NCI-H748 (cell line): Measurements from ENCODE around the gene CACNB3.

Experiments used
- DNase-seq: peaks from one replicate; lab custom pipeline; 2025; ENCODE audit not compliant: unreplicated experiment; lab: John Stamatoyannopoulos, UW

CACNB3 gene

DNA sequence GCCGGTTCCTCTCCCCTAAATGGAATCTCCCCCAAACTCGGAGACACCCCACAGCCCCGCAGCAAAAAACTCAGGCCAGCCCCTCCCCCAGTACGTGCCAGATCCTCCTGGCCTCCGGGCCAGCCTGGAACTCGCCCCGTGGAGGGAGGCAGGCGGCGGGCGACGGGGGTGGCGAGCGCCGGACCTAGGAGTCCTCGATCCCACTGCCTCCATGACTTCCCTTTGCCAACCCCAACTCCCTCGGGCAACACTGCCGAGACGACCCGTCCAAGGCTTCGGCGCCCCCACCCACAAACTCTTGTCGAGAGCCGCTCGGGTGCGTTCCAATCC is 29.8 kb upstream of the CACNB3 start:
- no peak for DNase-seq

DNA sequence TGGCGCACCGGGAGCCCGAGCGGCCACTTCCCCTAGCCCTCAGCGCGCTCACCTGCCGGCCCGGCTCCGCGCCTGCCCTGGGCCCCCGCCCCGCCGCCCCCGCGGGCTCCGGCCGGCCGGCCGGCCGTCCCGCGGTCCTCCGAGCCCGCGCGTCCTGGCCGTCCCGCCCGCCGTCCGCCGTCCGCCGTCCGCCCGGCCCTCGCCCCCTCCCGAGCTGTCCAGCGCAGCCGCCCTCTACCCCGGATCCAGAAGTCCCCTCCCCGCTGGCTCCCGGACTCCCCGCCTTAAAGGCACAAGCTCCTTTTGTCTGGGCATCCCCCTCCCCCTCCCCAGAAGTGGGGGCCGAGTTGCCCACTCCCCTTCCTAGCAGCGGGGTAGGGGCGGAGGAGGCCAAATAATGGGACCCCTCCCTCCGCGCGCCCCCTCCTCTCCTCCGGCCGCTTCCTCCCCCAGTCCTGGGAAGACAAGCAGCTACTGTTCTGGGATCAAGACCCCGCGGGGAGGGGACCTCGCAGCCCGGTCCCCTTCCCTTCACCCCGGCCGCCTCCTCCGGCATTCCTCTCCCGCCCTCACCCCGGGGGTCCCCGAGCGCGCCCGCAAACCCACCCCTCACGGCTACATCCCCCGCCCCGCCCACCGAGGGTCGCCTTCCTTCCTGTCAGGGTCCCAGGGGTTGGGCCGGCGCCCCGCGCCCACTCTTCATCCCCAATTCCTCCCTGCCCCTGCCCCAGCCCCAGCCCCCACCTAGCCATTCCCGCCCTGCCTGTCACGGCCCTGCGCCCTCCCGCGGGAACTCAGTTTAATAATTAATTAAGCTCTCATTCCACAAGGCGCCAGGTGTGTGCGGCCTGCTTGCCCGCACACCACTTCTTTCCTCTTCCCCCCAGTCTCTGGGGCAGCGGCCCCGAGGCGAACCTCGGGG is 29.2 kb upstream of the CACNB3 start, which contains the start of gene ADCY6:
Gene ADCY6, minus strand, starts transcription at position 236 of the 922 bp plus-strand sequence. CDS start 5,655 bp downstream, outside the sequence.
- DNase-seq = peak; percentile 74

DNA sequence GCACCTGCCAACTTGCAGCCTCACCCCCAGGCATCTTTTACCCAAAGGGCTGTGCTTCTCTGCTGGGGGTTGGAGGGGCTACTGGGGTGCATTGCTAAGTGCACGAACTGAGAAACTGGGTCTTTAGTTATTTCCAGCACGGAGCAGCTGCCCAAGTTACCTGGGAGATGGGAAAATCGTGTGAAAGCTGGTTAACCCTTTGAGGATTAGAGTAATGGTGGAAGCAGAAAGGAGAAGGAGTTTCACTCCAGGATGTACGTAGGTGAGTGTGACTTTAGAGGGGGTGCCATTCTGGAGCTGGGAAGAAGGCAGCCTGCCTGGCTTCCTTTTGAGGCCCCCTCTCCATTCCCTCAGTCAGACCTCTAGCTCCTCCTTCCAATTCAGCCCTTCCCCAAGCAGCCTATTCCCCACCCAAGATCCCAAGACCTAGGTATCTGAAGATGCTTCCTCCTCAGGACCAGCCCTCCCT is 28.4 kb upstream of the CACNB3 start:
- DNase-seq = no peak

DNA sequence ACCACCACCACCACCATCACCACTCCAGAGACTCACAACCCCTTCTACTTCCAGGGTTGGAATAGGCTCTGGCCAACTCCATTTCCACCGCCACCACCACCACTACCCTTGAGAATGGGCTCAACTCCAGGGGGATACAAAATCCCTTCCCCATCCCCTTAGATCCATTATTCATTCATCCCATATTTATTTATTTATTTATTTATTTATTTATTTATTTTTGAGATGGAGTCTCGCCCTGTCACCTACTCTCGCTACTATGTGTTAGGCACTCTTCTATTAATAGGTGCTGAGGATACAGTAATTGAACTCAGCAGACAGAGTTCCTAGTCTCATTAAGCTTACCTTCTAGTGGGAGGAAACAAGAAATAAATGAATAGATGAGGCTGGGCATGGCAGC is 24.6 kb upstream of the CACNB3 start:
- DNase-seq = no peak

DNA sequence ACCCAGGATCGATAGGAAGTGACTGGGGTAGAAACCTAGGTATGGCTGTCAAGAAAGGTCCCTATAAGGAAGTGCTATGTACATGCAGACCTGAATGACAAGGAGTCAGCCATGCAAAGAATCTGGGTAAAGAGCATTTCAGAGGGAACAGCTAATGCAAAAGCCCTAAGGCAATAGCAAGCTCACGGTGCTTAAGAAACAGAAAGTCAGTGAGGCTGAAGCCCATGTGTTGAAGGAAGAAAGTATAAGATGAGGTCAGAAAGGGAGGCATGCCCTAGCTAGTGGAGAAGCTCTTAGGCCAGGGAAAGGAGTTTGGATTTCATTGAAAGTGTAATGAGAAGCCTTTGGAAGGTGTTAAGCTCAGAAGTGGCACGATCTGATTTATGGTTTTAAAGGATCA is 23.4 kb upstream of the CACNB3 start:
- DNase-seq = no peak

DNA sequence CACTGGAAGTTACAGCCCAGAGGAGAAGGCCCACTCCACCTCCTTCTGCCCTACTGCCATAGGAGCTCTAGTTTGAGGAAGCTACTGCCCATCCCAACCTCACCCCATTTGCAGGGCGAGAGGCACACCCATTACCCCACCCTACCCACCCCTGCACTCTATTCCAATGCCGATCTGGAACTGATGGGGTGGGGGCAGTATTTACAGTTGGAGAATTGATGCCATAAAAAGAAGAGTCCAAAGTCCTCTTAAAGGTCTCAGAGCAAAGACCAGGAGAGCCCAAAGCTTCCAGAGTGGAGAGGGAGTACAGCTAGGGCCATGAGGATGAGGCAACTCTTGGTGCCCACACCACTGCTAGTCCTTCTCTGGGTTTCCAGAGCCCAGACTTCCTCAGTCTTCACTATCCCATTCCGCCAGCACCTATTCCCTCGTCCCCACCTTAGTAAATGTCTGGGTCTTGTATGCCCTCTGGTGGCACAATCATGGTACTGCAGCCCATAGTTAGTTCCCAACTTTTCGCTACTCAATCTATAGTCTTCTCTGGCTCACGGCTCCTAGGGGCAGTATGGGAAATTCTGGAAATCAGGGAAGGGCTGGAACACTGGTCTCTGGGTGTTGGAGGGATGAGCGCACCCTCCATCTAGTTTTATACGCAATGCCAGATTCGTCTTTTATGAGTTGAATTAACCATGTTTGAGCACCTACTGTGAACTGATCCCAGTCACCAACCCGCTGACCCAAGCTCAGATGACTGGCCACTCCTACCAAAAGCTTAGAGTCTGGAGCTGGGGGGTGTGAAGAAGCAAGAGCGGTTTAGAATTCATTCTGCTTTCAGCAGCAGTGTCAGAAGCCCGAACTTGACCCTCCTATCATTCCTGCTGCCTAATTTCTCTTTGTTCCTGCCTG is 22.5 kb upstream of the CACNB3 start:
- peak; percentile 77 for DNase-seq

DNA sequence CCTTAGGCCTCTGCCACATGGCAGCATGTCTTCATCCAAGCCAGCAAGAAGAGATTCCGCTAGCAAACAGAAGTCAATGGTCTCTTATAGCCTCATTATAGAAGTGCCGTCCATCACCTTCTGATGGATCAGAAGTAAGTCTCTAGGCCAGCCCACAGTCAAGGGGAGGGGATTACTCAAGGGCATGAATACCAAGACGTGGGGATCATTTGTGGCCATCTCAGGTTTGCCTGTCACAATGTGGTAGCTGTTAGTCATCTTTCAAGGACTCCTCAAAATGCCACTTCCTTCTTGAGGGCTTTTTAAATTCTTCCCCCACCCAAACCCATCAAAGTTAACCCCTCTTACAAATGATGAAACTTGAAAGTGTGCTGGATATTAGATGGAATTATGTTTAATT is 21.3 kb upstream of the CACNB3 start:
- DNase-seq = no peak

DNA sequence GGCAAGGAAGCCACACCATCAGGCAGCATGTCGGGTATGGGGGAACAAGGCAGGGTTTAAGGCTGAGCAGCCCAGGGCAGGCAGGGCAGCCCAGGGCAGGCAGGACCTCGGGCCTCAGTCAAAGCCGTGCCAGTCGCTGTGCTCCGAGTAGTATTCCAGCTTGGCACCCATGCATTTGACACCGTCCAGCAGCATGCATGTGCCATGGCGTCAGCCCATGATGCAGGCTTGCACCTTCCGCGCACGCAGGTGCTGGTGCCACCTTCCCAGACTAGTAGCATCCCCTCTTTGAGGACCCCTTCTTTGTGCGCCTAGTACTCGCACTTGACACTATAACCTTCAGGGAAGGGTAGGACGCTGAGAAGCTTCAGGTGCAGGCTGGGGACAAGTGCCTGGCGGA is 17.8 kb upstream of the CACNB3 start:
- no peak for DNase-seq

DNA sequence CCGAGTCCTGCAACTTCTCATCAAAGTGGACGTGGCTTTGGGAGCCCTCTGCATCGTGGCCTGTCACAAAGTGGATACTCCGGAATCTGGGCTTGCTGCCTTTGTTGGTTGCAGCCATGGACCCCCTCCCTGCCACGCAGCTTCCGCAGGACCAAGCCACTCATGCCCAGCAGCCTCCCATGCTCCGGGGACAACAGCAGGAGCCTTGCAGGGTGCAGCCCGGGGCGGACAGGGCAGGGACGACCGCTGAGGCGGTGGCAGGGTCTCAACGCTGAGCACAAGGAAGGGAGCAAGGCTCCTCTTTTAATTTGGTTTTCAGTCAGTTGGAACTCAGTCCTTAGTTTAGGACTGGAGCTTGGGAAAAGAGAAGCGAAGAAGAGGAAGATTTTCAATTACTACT is 17.3 kb upstream of the CACNB3 start:
- DNase-seq = no peak

DNA sequence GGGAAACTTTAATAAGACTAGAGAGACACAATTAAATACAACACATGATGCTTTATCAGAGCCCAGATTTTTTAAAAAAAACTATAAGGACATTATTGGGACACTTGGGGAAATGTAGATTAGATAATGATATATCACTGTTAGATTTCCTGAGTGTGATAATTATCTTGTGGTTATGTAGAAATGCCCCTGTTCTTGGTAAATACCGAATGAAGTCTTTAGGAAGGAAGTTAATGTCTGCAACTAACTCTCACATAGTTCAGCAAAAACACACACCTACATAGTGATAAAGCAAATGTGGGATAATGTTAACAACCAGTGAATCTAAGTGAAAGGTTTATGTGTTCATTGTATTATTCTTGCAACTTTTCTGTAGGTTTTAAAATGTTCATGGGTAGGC is 14.6 kb upstream of the CACNB3 start:
- no peak for DNase-seq

DNA sequence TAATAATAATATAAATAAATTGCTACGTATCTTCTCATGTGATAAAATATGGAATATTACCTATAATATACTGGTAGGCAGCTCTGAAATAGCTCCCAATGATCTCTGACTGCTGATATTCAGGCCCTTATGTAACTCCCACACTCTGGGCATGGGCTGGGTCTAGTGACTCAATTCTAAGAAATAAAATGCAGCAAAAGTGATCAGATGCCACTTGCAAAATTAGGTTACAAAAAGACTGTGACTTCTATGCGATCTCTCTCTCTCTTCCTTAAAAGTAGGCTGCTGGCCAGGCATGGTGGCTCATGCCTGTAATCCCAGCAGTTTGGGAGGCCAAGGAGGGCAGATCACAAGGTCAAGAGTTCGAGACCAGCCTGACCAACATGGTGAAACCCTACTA is 10.3 kb upstream of the CACNB3 start:
- no peak for DNase-seq

DNA sequence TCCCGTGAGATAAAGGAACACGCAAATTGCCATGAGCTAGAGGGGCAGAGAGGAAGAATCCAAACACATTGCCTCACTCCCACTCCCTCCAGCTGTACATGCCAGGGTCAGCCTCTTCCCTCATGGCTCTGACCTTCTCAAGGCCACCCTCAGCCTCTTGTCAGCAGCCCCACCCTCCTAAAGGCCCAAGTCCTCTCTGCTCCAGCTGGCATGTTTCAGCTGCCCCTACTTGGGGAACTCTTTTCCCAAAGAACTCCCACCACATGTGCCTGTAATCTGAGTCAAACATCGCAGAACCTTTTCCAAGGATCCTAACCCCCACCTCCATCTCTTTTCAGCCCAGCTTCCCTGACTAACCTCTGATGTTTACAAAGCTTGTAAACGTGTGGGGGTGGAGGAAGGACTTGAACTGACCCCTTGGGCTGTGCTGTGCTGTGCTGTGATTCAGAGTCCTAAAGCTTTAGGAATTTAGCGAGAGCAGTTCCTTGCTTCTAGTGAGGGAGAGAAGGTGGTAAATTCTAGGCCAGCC is 7.3 kb upstream of the CACNB3 start:
- no peak for DNase-seq

DNA sequence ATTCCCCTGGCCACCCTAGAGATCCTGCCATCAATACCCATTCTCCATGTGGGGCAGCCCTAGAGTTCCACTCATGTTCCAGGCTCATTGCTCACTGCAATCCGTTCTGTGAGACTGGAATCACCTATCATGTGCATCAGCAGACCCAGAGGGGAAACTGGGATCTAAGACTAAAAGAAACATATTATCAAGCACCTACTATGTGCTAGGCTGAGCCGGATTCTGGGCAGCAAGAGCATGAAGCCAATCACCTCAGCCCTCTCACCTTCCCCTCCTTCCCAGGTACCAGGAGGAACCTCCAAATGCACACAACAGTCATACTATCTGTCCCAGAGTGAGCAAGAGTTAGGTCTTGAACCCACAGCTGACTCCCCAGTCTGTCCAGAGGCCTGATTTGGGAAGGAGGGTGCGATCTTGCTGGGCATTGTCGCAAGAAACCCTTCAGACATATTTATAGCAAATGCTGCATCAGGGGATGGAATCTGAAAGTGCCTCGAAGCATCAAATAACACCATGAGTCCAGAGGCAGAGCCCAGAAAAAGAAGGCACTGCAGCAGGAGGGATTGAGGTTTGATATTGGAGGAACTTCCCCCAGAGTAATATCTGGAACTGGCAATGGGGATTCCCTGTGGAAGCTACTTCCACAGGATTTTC is 6.7 kb upstream of the CACNB3 start:
- DNase-seq = no peak

DNA sequence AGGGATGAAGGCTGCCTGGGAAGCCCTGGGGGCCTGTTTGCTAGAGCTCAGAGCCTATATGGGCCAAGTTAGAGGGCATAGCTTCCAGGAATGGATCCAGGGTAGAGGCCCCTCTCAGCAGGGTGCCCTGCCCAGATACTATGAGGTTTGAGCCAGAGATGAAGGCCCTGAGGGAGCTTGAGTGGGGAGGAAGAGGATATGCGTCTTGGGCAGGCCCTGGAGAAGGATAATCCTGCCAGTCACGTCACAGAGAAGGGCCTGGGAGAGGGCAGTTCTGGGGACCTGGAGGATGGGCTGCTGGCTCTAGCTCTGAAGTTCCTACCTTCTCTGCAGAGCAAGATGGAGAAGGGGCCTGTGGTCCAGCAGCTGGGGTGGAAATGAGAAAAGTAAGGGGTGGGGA is 5.9 kb upstream of the CACNB3 start:
- DNase-seq = no peak

DNA sequence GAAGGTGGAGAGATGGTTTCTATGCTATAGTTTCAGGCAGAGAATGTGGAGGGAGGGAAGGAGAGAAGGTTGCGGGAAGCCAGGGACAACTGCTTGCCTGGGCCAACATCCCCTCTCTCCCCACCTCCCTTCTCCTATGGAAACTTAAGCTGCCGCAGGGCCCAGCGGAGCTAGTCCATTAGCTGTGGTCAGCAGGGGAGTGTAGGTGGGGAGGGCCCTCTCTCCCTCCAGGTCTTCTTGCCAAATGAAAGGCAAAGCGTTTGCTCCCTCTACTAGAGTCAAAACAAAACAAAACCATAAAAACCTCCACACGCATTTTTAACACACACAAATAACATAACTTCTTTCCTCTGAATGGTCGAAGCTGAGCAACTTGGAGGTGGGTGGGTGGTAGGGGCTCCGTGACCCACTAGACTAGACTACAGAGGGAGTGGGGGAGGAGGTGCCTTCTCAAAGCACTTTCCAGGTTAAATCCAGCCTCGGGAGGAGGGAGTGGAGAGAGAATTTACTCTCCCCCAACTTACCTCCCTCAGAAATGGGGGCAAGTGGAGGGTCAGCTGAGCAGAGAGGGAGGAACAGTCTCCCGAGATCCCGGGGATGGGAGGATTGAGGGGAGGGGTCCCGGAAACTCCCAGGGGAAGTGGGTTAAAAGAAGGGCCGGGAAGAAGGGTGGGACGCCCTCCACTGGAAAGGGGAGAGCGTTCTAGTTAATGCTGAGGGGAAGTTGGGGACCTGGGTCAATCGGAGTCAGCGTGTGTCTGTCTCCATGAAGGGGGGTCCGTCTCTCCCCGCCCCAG is 4.6 kb upstream of the CACNB3 start:
- DNase-seq = no peak

DNA sequence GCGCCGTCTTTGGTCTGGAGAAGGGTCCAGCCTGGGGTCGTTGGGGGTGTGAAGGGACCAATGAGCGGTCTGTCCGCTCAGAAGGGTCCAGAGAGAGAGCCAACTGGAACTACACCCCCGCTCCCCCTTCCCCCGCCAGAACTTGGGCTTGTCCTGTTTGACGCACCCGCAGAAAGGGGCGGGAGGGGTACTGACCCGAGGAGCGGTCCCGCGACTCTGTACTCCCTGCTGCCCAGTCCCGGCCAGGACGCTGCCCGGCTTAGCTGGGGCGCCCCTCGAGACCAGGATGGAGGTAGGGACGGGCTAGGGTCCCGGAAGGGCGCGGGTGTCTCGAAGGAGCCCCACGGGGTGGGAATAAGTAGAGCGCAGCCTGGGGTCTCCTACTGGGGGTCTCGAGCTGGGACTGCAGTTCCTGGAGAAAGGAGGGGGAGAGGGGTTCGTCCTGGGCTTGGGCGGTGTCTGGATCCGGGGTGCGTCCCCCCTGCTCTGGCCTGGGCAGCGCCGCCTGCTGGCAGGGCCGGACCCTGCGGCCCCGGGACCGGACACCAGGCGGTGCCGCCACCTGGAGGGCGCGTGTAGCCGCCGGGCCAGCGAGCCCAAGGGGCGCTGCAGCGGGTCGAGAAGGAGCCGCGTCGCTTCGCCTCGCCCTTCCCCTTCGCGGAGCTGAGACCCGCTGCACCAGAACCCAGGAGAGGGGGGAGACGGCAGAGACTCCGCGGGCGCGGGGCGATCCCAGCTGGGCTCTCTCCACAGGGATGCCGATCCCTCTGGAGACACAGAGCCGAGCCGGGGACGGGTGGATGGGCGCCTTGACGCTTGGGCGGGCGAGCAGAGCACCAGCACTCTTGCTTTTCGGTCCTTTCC is 3.8 kb upstream of the CACNB3 start:
- DNase-seq = peak; percentile 79

DNA sequence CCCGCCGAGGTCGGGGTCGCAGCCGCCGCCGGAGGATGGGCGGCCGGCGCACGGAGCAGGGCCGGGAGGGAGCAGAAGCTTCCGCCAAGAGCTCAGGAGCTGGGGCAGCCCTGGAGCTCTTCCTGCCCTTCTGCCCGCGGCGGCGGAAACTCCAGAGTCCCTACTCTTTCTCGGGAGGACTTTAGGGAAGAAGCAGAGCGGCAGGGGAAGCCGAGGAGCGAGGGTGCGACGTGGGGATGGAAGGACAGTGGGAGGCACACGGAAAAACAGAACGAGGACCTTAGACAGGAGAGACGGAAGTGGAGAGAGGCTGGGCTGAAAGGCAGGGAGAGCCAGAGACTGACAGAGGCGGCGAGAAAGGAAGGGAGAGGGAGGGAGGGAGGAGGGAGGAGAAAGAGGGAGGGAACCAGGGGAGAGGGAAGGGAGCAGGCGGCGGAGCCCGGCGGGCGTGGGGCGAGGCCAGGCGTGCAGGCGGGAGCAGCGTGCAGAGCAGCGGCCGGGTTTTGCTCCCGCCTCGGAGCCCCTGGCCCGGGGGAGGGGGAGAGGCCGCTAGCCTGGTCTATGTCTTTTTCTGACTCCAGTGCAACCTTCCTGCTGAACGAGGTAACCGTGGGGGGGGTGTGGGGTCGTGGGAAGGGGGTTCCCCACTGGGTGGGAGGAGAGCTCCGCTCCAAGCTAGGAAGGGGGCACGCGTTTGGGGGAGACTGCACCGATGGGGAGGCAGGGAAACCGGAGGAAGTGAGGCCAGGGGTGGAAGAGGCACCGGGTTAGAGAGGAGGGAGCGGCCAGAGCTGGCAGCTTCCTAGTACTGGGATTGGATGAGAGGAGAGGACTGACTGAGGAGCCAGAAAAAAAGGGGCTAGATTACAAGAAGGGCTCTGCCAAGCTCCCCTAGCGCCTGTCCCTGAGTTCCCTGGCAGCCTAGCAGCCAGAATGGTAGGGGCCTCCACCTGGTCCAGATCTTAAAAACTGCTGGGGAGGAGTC is 2.9 kb upstream of the CACNB3 start:
- DNase-seq = peak; percentile 86

DNA sequence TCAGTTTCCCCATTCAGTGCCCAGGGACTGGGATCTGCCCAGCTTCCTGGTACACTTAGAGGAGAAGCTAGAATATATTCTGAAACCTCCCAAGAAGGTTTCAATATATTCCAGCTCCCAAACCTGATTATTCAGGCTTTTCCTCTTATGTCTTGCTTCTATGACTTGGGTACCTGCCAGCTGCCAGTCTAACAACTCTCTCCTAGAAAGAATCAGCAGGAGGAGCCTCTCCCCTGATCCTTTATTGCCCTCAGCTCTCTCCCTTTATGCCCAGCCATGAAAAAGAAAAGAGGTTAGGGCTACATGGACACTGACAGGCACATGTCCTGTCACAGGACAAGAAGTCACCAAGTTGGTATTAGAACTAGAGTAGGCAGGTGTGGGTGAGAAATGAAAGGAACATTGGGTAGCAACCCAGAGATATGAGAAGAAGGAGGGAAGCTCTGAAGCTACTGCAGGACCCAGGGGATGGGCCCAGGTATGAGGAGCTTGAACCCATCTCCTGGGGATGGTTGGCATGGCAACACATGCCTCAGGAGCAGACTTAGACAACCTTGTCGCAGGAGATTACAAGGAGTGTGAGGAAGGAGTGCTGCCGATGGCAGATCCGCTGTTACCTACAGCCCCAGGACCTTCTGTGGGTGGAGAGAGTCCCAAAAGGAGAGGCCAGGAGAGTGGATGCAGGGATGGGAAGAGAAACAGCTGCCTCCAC is 2.0 kb upstream of the CACNB3 start:
- DNase-seq = no peak
